HepG2 (cell line): ENCODE results near the gene SHROOM1. TPM values are rescaled to one million over a fixed set of nuclear protein-coding genes. Genes with fewer than 3 reads are reported as not detected.

ENCODE experiments used
- CCDC6 ChIP-seq: sonication (generic); formaldehyde crosslinking; IDR thresholded peaks from 2 replicates; pipeline ENCODE4 v1.8.1; 2022; ENCODE audit warnings: mild to moderate bottlenecking, missing genetic modification reagents, moderate library complexity
- GATA4 ChIP-seq: sonication (generic); IDR thresholded peaks from 2 replicates; pipeline ENCODE4 v1.6.1; 2016; ENCODE audit warnings: antibody characterized with exemption, low read depth, borderline replicate concordance
- GRHL1 ChIP-seq: sonication (generic); formaldehyde crosslinking; conservative IDR thresholded peaks from 2 replicates; pipeline ENCODE4 v1.8.0; 2022; ENCODE audit warnings: missing genetic modification reagents
- KLF11 ChIP-seq: IDR thresholded peaks from 2 replicates; pipeline ENCODE4 v1.6.1; 2016; ENCODE audit warnings: missing compliant biosample characterization
- MAFK ChIP-seq, 2 experiments: IDR thresholded peaks in 1 of 2; conservative IDR thresholded peaks in 1 of 2; 2 replicates each; pipeline ENCODE4 v1.6.1; 2011; ENCODE audit warnings: improper control_type of control experiment in 2 of 2, low read length in 2 of 2
- MEF2D ChIP-seq: sonication (generic); formaldehyde crosslinking; IDR thresholded peaks from 2 replicates; pipeline ENCODE4 v1.5.1; 2020; ENCODE audit warnings: mild to moderate bottlenecking, missing genetic modification reagents
- MIXL1 ChIP-seq: IDR thresholded peaks from 2 replicates; pipeline ENCODE4 v1.6.1; 2016
- SCMH1 ChIP-seq: sonication (generic); formaldehyde crosslinking; IDR thresholded peaks from 2 replicates; pipeline ENCODE4 v1.9.0; 2021; ENCODE audit warnings: missing genetic modification reagents, mild to moderate bottlenecking, borderline replicate concordance
- TIGD3 ChIP-seq: sonication (generic); formaldehyde crosslinking; IDR thresholded peaks from 2 replicates; pipeline ENCODE4 v1.5.1; 2020; ENCODE audit warnings: mild to moderate bottlenecking, missing genetic modification reagents, borderline replicate concordance
- XRCC5 ChIP-seq: fragments of 200-400 bp; formaldehyde crosslinking; optimal IDR thresholded peaks from 2 replicates; pipeline ENCODE3; 2017; ENCODE audit warnings: mild to moderate bottlenecking, low read length
- YY1 ChIP-seq: IDR thresholded peaks from 2 replicates; pipeline ENCODE4 v1.6.1; 2011; ENCODE audit warnings: low read length, low read depth, moderate library complexity, mild to moderate bottlenecking; ENCODE audit not compliant: insufficient read depth, insufficient replicate concordance
- ZBTB43 ChIP-seq: sonication (generic); formaldehyde crosslinking; conservative IDR thresholded peaks from 2 replicates; pipeline ENCODE4 v1.4.0; 2020; ENCODE audit warnings: missing genetic modification reagents
- ZFP37 ChIP-seq: sonication (generic); formaldehyde crosslinking; IDR thresholded peaks from 2 replicates; pipeline ENCODE4 v1.4.0; 2020; ENCODE audit warnings: missing genetic modification reagents, borderline replicate concordance
- ZHX1 ChIP-seq: sonication (generic); formaldehyde crosslinking; IDR thresholded peaks from 2 replicates; pipeline ENCODE4 v1.8.1; 2022; ENCODE audit warnings: low read depth, mild to moderate bottlenecking, missing genetic modification reagents
- ZNF180 ChIP-seq: sonication (generic); formaldehyde crosslinking; IDR thresholded peaks from 2 replicates; pipeline ENCODE4 v1.4.0; 2020; ENCODE audit warnings: low read depth, missing genetic modification reagents, borderline replicate concordance
- ZNF362 ChIP-seq: sonication (generic); formaldehyde crosslinking; IDR thresholded peaks from 2 replicates; pipeline ENCODE4 v1.4.0; 2020; ENCODE audit warnings: missing genetic modification reagents, mild to moderate bottlenecking, borderline replicate concordance
- ZNF577 ChIP-seq: sonication (generic); formaldehyde crosslinking; IDR thresholded peaks from 2 replicates; pipeline ENCODE4 v1.4.0; 2020; ENCODE audit warnings: mild to moderate bottlenecking, low read depth, missing genetic modification reagents, borderline replicate concordance
- ZNF782 ChIP-seq: sonication (generic); formaldehyde crosslinking; IDR thresholded peaks from 2 replicates; pipeline ENCODE4 v1.4.0; 2020; ENCODE audit warnings: missing genetic modification reagents, mild to moderate bottlenecking, borderline replicate concordance
- polyA plus RNA-seq, 8 experiments: library from polyadenylated mRNA; depleted of rRNA in 3 of 8; stranded (reverse) in 7 of 8; unstranded in 1 of 8; fragments of >200 nt; fragmentation: Illumina TruSeq in 4 of 8; extraction: Trizol in 4 of 8; gene quantifications; 2 replicates each; pipeline versions ENCODE4 v1.2.1 to v1.2.3, GENCODE V29; 2011 to 2016; ENCODE audit warnings: low read depth in 4 of 8, missing spikeins in 1 of 8, mixed read lengths in 1 of 8; ENCODE audit not compliant: insufficient read depth in 1 of 8
- total RNA-seq, 5 experiments: library from RNA; depleted of rRNA; stranded (reverse); fragments of >200 nt; fragmentation: Illumina TruSeq; extraction: Trizol; gene quantifications; 2 replicates each; pipeline ENCODE4 v1.2.3, GENCODE V29; 2016; ENCODE audit warnings: low read depth in 1 of 5

The SHROOM1 gene
- total and polyA plus RNA-seq, 2 of the 13 experiments (the other 11 are each of a cell fraction or from before 2014, with no cell fraction given) = 18.2 to 25.7 TPM

GRCh38 chr5:132837868-132838267 is 7.4 kb upstream of the SHROOM1 start (continued):
- no peak for TF ChIP-seq GRHL1 (CRISPR knock-in tag)
- TF ChIP-seq ZNF362 = no peak
- peak; percentile 18; the same call in 1 of the 2 replicates for TF ChIP-seq MEF2D (CRISPR knock-in tag)
- peak; percentile 85 for TF ChIP-seq MIXL1 (CRISPR knock-in tag)
- 0 out of 2 replicates have a peak, but pooled peaks have one; percentile 32 for TF ChIP-seq GATA4
- TF ChIP-seq ZHX1 (CRISPR knock-in tag) = no peak; the same call in 1 of the 2 replicates
- no peak for TF ChIP-seq XRCC5
- TF ChIP-seq KLF11 = no peak
- no peak for TF ChIP-seq ZNF782 (CRISPR knock-in tag)
- no peak for TF ChIP-seq YY1
- TF ChIP-seq ZFP37 (CRISPR knock-in tag) = no peak
- no peak for TF ChIP-seq CCDC6
- TF ChIP-seq ZNF577 (CRISPR knock-in tag) = no peak
- no peak for TF ChIP-seq SCMH1
- TF ChIP-seq MAFK (conservative IDR thresholded peaks at IDR 0.05 in 1 of 2, IDR thresholded peaks at IDR 0.05 in 1 of 2; ENCODE audit: low read length in 2 of 2) = no peak; a peak in 1 of 4 replicates
- peak; percentile 51; the same call in 1 of the 2 replicates for TF ChIP-seq ZBTB43 (CRISPR knock-in tag)
- TF ChIP-seq TIGD3 (CRISPR knock-in tag) = no peak
- TF ChIP-seq ZNF180 (CRISPR knock-in tag) = no peak
